Measurements from ENCODE around the gene OR13D1.

GRCh38 chr9:104725014-104725413 is 30.7 kb downstream of the OR13D1 start:
- no peak for TF ChIP-seq CTCF (IDR thresholded peaks at IDR 0.05)
- no peak for TF ChIP-seq POLR2A (IDR thresholded peaks at IDR 0.05; ENCODE audit: low read depth)
- no peak for TF ChIP-seq POLR2AphosphoS5 (IDR thresholded peaks at IDR 0.05)
- no peak for TF ChIP-seq EP300 (IDR thresholded peaks at IDR 0.05)

Data from esophagus muscularis mucosa (tissue), 4 donors.